GM10266 (cell line): ENCODE data around the gene MXI1.

Experiments used
- DNase-seq: peaks from one replicate; pipeline ENCODE4 v3.0.0; 2012; ENCODE audit errors: extremely low spot score
- CTCF ChIP-seq: IDR thresholded peaks from 2 replicates; pipeline ENCODE4 v1.5.1; 2012; ENCODE audit warnings: mild to moderate bottlenecking, low read depth; ENCODE audit not compliant: control insufficient read depth, insufficient read depth; ENCODE audit errors: missing control alignments

MXI1 gene

DNA sequence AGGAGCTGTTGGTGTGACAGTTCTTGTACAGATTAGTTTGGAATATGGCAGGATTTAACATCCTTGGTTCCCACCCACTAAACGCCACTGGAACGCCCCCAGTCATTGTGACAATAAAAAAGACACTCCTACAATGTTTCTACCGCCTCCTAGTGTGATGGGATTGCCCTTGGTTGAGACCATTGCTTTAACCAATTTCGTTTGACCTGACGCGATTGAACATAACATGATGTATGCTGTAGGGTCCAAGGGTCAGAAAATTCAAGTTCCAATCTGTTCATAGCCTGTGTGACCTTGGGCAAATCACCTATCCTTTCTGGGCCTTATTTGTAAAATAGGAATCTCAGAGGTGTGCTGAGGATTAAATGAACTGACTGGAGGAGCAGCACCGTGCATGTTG is 12.5 kb downstream of the MXI1 start:
- TF ChIP-seq CTCF, result no peak
- DNase-seq, result no peak

GRCh38 chr10:110220398-110220797 is 13.0 kb downstream of the MXI1 start:
- DNase-seq, result no peak
- no peak for TF ChIP-seq CTCF

- no peak for TF ChIP-seq CTCF
- DNase-seq, result no peak
Observed at GRCh38 chr10:110221044-110221720, 13.8 kb downstream of the MXI1 start.

GRCh38 chr10:110221721-110222261 is 14.4 kb downstream of the MXI1 start:
- peak; percentile 42 for TF ChIP-seq CTCF

DNA sequence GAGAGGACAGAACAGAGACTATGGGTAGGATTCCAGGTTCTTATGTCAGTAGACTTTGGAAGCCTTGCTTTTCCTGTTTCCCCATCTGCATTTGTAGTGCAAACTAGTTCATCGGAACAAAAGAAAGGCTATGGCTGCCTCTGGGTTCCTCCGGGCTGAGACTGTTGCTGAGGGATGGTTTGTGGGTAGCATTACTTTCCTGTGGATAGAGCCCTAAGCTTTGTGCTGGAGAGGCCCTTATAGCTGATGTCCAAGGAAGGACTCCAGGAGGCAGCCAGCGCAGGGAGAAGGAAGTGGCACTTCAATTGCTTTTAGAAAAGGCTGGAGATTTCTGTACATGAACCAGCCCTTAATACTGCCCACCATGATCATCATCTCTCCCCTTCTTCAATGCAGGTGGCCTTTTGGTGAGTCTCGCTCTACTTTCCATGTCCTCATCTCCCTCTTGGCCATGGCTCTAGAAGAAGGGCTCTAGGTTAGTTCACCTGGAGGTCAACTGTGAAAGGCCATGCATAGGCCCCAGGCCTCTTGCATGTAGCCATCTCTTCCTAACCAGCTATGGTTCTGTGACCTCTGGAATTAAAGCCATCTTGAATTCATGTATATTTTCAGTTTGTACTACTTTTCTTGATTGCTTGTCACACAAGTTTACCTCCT is 15.4 kb downstream of the MXI1 start:
- no peak for DNase-seq
- no peak for TF ChIP-seq CTCF

More at GRCh38 chr10:110221721-110222261, 14.4 kb downstream of the MXI1 start:
- DNase-seq, result peak; percentile 66

GRCh38 chr10:110223298-110223925 is 16.0 kb downstream of the MXI1 start:
- TF ChIP-seq CTCF, result no peak
- no peak for DNase-seq
